Gastroesophageal sphincter (tissue), 3 donors: ENCODE results near the gene CLSTN1.

Experiments used
- CTCF ChIP-seq, 4 experiments: fragments of 200-600 bp in 2 of 4; fragments of 450-650 bp in 2 of 4; sonication (generic) in 1 of 4; IDR thresholded peaks; one replicate each; pipeline ENCODE4 v1.5.1; 2017 to 2019; ENCODE audit warnings: antibody characterized with exemption in 4 of 4, mild to moderate bottlenecking in 2 of 4, moderate library complexity in 2 of 4
- EP300 ChIP-seq: sonication (generic); formaldehyde crosslinking; IDR thresholded peaks from one replicate; pipeline ENCODE4 v1.6.1; 2017; ENCODE audit warnings: antibody characterized with exemption, mild to moderate bottlenecking

- TF ChIP-seq EP300, result no peak
- no peak for TF ChIP-seq CTCF (IDR thresholded peaks at IDR 0.05)
Observed at GRCh38 chr1:9833632-9834031, 9.9 kb upstream of the CLSTN1 start.
